Retinal pigment epithelial cell (primary cell): ENCODE data around the gene HOXD9.

Experiments used
- DNase-seq: peaks from one replicate; pipeline ENCODE4 v3.0.0-alpha.2; 2010; ENCODE audit warnings: low read depth
- H3K4me3 ChIP-seq: 2 replicates; pipeline ENCODE4 v1.5.1; 2011; ENCODE audit warnings: mild to moderate bottlenecking, low read length, control low read depth, moderate library complexity
- TF ChIP-seq, protein P1 (sequence below): conservative IDR thresholded peaks from 2 replicates; pipeline ENCODE4 v1.5.1; 2011; ENCODE audit warnings: low read depth, low read length, control low read depth, inconsistent platforms

The HOXD9 gene

DNA sequence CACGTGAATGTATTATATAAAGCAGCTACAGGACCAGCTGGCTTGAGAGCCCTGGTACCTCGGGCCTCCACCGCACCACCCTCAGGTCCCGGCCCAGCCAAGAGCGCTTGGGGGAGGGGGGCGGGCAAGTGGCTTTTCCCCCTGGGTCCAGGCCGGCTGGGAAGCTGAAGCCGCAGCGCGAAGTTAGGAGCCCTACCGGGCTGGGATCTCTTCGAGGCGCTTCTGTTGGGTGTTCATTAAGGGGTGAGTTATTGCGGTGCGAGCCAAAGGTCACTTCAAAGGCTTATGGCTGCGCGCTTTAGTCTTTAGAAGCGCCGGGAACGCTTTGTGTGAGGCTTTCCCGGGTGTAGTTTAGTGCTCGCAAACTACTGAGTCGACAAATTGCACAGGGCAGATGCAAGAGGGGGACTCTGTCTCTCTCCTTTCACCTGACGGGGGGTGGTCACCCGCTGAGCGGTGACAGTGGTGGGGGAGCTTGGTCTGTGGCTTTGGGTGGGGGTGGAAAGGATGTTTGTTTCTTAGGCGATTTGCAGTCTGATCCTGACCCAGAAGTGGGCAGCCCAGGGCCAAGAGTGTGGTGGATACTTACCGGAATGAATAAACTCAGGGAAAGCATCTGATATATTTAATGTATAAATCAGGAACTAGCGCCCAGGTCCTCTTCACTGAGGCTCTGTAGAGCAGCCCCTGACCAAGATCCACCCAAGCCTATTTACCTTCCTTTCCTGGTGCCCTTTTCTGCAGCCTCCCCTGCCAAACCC lies 40.6 kb downstream of the HOXD9 start:
- no peak for DNase-seq
- H3K4me3 ChIP-seq = no peak overlapping the region
- TF ChIP-seq, protein P1, sequence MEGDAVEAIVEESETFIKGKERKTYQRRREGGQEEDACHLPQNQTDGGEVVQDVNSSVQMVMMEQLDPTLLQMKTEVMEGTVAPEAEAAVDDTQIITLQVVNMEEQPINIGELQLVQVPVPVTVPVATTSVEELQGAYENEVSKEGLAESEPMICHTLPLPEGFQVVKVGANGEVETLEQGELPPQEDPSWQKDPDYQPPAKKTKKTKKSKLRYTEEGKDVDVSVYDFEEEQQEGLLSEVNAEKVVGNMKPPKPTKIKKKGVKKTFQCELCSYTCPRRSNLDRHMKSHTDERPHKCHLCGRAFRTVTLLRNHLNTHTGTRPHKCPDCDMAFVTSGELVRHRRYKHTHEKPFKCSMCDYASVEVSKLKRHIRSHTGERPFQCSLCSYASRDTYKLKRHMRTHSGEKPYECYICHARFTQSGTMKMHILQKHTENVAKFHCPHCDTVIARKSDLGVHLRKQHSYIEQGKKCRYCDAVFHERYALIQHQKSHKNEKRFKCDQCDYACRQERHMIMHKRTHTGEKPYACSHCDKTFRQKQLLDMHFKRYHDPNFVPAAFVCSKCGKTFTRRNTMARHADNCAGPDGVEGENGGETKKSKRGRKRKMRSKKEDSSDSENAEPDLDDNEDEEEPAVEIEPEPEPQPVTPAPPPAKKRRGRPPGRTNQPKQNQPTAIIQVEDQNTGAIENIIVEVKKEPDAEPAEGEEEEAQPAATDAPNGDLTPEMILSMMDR = no peak

DNA sequence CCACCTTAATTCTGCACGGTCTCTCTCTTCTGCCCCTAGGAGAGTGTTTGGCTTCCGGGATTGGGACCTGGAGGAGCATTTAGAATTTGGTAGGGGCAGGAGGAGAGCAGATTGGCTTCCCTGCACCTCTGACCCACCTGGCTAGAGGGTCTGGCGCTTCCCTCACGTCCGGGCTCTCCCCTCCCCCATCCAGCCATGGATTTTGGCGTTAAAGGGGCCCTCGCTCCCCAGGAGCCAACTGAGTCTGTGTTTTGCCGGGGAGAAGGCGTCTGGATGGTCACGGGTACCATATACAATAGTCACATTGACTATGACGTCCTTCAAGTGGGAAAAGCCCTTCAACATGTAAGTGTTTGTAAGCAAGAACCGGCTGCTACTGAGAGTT lies 41.1 kb downstream of the HOXD9 start:
- TF ChIP-seq, protein P1 = no peak
- no peak overlapping the region for H3K4me3 ChIP-seq
- no peak for DNase-seq

- no peak for DNase-seq
- TF ChIP-seq, protein P1 = no peak
- no peak overlapping the region for H3K4me3 ChIP-seq
These were observed 41.7 kb downstream of the HOXD9 start for GRCh38 chr2:176164201-176164600.

- no peak overlapping the region for H3K4me3 ChIP-seq
- DNase-seq = no peak
- TF ChIP-seq, protein P1 = no peak
These were observed 42.3 kb downstream of the HOXD9 start for GRCh38 chr2:176164611-176165369.

- TF ChIP-seq, protein P1 = no peak
- H3K4me3 ChIP-seq = no peak overlapping the region
- DNase-seq = no peak
These were observed 43.0 kb downstream of the HOXD9 start for GRCh38 chr2:176165370-176166050.

- DNase-seq = no peak
- TF ChIP-seq, protein P1 = no peak
- no peak overlapping the region for H3K4me3 ChIP-seq
These were observed 43.8 kb downstream of the HOXD9 start for GRCh38 chr2:176166272-176166671.
